GM10266 (cell line): ENCODE results near the gene UPP2.

ENCODE experiments used
- DNase-seq: peaks from one replicate; pipeline ENCODE4 v3.0.0; 2012; ENCODE audit errors: extremely low spot score
- TF ChIP-seq, protein P1 (sequence below): IDR thresholded peaks from 2 replicates; pipeline ENCODE4 v1.5.1; 2012; ENCODE audit warnings: mild to moderate bottlenecking, low read depth; ENCODE audit not compliant: control insufficient read depth, insufficient read depth; ENCODE audit errors: missing control alignments

The UPP2 gene

DNA sequence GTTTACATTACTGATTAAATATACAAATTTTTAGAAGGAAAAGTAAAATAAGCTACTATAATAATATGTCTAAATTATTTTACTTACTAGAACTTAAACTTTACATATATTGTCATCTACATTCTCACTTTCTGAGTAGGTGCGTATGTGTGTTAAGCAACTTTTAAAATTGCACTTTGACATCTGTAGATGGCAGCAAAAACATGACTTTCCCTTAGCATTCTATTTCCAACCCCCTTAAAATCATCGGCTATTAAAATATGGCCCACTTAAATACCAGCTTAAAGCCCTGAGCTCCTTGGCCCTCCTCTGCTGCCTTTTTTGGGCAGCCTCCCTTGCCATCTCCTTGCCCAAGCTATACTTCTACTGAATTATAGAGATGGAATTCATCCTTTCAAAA, 78.0 kb downstream of the UPP2 start:
- TF ChIP-seq, protein P1, sequence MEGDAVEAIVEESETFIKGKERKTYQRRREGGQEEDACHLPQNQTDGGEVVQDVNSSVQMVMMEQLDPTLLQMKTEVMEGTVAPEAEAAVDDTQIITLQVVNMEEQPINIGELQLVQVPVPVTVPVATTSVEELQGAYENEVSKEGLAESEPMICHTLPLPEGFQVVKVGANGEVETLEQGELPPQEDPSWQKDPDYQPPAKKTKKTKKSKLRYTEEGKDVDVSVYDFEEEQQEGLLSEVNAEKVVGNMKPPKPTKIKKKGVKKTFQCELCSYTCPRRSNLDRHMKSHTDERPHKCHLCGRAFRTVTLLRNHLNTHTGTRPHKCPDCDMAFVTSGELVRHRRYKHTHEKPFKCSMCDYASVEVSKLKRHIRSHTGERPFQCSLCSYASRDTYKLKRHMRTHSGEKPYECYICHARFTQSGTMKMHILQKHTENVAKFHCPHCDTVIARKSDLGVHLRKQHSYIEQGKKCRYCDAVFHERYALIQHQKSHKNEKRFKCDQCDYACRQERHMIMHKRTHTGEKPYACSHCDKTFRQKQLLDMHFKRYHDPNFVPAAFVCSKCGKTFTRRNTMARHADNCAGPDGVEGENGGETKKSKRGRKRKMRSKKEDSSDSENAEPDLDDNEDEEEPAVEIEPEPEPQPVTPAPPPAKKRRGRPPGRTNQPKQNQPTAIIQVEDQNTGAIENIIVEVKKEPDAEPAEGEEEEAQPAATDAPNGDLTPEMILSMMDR = peak; percentile 35

DNA sequence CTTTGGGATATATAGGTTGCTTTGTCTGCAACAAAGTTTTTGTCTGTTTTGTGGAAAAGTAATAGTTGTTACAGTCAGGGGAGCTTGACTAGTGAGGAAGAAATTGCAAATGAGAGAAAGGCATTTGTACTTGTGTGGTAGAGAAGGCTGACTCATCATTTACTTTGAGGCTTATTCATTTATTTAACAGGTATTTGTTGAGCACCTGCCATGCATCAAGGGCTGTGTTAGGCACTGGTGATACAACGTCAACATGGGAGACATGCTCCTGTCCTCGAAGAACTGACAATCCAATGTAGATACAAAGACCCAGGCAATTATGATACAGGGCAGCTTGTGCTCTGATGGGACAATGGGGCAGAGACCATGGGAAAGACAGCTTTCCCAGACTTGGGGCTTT, 79.5 kb downstream of the UPP2 start:
- no peak for DNase-seq
- TF ChIP-seq, protein P1 = no peak

More for the DNA sequence above, 78.0 kb downstream of the UPP2 start:
- peak; percentile 16 for DNase-seq

DNA sequence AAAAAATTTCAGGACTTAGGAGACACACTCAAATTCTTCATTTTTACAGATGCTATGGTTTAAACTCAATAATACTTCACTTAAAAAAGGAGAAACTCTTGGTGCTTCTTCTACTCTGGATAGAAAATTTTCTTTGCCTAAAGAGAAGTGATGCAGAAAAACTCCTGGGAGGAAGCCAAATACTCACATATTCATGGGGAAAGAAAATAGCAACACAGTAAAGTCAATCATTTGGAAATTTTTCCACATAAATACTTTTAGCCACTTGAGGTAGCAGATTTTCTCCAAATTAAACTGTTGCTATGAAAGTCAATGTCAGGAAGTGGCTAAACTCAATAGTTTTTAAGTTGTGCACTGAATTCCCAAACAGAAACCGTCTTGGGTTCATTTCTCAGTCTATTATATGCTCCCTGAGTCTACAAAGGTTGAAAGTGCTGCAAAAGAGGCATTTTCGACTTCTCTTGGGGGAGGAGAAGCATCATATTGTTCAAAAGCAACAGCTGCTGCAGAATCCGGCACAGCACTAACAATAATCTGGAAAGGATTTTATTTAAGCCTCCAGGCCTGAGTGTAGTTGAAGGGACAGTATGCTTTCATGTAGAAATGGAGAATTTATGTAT, 81.1 kb downstream of the UPP2 start:
- TF ChIP-seq, protein P1 = no peak
- DNase-seq = no peak

DNA sequence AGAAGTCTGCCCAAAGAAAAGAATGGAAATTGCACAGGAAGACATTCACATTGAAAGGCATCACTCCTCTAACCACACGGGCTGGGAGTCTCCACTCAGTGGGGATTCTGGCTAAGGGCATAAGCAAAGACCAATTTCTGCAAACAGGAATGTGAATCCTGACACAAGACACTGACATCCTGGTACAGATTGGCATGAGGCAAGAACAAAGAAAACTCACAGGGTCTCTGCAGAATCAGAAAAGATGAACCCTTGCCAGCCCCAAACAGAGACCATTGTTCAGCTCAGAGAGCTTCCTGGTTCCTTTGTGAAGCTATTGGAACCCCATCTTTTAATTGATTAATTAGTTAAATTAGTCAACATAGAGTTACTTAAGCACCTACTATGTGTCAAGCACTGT, 82.3 kb downstream of the UPP2 start:
- DNase-seq = no peak
- TF ChIP-seq, protein P1 = no peak

DNA sequence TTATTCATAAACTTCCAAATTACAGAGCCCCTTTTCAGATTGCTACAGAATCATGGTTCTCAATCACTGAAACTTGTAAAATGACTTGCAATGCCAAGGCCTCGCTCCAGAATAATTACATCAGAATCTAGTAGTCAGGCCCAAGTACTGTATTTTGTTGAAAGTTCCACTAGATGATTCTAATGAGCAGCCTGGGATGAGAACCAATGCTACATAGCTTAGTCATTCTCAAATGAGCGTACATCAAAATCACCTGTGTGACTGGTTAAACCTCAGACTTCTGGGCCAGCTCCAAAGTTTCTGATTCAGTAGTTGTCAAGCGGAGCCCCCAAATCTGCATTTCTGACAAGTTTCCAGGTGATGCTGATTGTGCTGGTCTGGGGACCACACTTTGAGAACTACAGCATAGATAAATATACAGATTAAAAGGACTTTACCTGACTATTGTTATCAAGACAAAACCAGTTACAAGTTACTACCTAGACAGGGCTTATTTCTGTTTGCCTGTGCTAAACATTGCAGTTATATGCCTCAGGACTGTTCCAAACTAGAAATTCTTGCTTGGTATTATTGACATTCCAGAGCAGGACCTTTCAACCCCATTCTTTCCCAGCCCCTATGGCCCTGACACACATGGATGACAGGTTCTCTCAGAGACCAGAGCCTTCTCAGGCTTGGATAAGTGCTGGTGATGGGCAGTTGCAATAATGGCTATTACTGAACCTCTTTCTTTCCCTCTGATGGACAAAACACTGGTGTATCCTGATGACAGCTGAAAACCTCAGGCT, 83.1 kb downstream of the UPP2 start:
- DNase-seq = no peak
- TF ChIP-seq, protein P1 = no peak
